H9 (cell line): Measurements from ENCODE around the gene FAM107A. TPM values are rescaled to one million over a fixed set of nuclear protein-coding genes. Genes with fewer than 3 reads are reported as not detected.

Experiments
- DNase-seq: peaks from one replicate; pipeline ENCODE4 v3.0.0-alpha.2; 2017
- H2AFZ ChIP-seq: one replicate; pipeline ENCODE4 v1.6.1; 2013; ENCODE audit warnings: mild to moderate bottlenecking, low read length, control low read depth, moderate library complexity
- H2AK5ac ChIP-seq: 2 replicates; pipeline ENCODE4 v1.6.1; 2013; ENCODE audit warnings: low read length, control low read depth, mixed read lengths; ENCODE audit not compliant: insufficient read length
- H2BK120ac ChIP-seq: one replicate; pipeline ENCODE4 v1.6.1; 2013; ENCODE audit warnings: low read depth, mild to moderate bottlenecking, low read length, control low read depth, inconsistent platforms; ENCODE audit not compliant: poor library complexity, severe bottlenecking
- H2BK12ac ChIP-seq: 2 replicates; pipeline ENCODE4 v1.6.1; 2013; ENCODE audit warnings: low read length, control low read depth, mixed read lengths, low read depth; ENCODE audit not compliant: insufficient read length
- H2BK15ac ChIP-seq: 2 replicates; pipeline ENCODE4 v1.6.1; 2013; ENCODE audit warnings: low read depth, low read length, control low read depth
- H2BK20ac ChIP-seq: one replicate; pipeline ENCODE4 v1.6.1; 2013; ENCODE audit warnings: low read depth, mild to moderate bottlenecking, low read length, control low read depth, inconsistent platforms; ENCODE audit not compliant: poor library complexity, severe bottlenecking
- H2BK5ac ChIP-seq: 2 replicates; pipeline ENCODE4 v1.6.1; 2013; ENCODE audit warnings: low read length, control low read depth, mixed read lengths; ENCODE audit not compliant: insufficient read length
- H3K14ac ChIP-seq: 2 replicates; pipeline ENCODE4 v1.6.1; 2013; ENCODE audit warnings: low read length, control low read depth; ENCODE audit not compliant: insufficient read depth
- H3K18ac ChIP-seq: 2 replicates; pipeline ENCODE4 v1.6.1; 2013; ENCODE audit warnings: low read depth, mild to moderate bottlenecking, mixed read lengths, low read length, control low read depth; ENCODE audit not compliant: insufficient read length
- H3K23ac ChIP-seq: 2 replicates; pipeline ENCODE4 v1.6.1; 2013; ENCODE audit warnings: low read length, control low read depth, mixed read lengths, low read depth; ENCODE audit not compliant: insufficient read length
- H3K23me2 ChIP-seq: 2 replicates; pipeline ENCODE4 v1.6.1; 2013; ENCODE audit warnings: low read depth, mild to moderate bottlenecking, mixed read lengths, low read length, control low read depth; ENCODE audit not compliant: insufficient read length, poor library complexity, severe bottlenecking
- H3K27ac ChIP-seq: 2 replicates; pipeline ENCODE4 v1.5.1; 2013; ENCODE audit warnings: low read length, control low read depth, mixed read lengths, low read depth; ENCODE audit not compliant: insufficient read length
- H3K27me3 ChIP-seq: 2 replicates; pipeline ENCODE4 v1.6.1; 2013; ENCODE audit warnings: low read length, control low read depth, inconsistent platforms; ENCODE audit not compliant: insufficient read depth
- H3K4ac ChIP-seq: 2 replicates; pipeline ENCODE4 v1.6.1; 2013; ENCODE audit warnings: low read depth, mild to moderate bottlenecking, control low read depth, inconsistent platforms, low read length, moderate library complexity
- H3K4me1 ChIP-seq: 2 replicates; pipeline ENCODE4 v1.6.1; 2013; ENCODE audit warnings: low read length, control low read depth, inconsistent platforms; ENCODE audit not compliant: insufficient read depth
- H3K4me2 ChIP-seq: 2 replicates; pipeline ENCODE4 v1.6.1; 2013; ENCODE audit warnings: low read length, control low read depth, mixed read lengths; ENCODE audit not compliant: insufficient read length, insufficient read depth
- H3K56ac ChIP-seq: 2 replicates; pipeline ENCODE4 v1.6.1; 2013; ENCODE audit warnings: low read depth, mild to moderate bottlenecking, mixed read lengths, low read length, control low read depth; ENCODE audit not compliant: insufficient read length
- H3K79me1 ChIP-seq: 2 replicates; pipeline ENCODE4 v1.6.1; 2013; ENCODE audit warnings: low read depth, mild to moderate bottlenecking, moderate library complexity, low read length, control low read depth, inconsistent platforms; ENCODE audit not compliant: insufficient read depth, poor library complexity, severe bottlenecking
- H3K79me2 ChIP-seq: 2 replicates; pipeline ENCODE4 v1.6.1; 2013; ENCODE audit warnings: low read length, control low read depth, inconsistent platforms; ENCODE audit not compliant: insufficient read depth
- H3K9ac ChIP-seq: 2 replicates; pipeline ENCODE4 v1.6.1; 2013; ENCODE audit warnings: low read length, control low read depth, mixed read lengths; ENCODE audit not compliant: insufficient read length; ENCODE audit errors: extremely low read depth
- H3K9me3 ChIP-seq: one replicate; pipeline ENCODE4 v1.6.1; 2013; ENCODE audit warnings: low read depth, low read length, inconsistent platforms; ENCODE audit not compliant: control insufficient read depth
- H3T11ph ChIP-seq: one replicate; pipeline ENCODE4 v1.6.1; 2013; ENCODE audit warnings: mild to moderate bottlenecking, low read length, control low read depth, inconsistent platforms
- H4K20me1 ChIP-seq: one replicate; pipeline ENCODE4 v1.6.1; 2013; ENCODE audit not compliant: control insufficient read depth, insufficient read length, insufficient read depth
- H4K5ac ChIP-seq: 2 replicates; pipeline ENCODE4 v1.6.1; 2013; ENCODE audit warnings: low read depth, mild to moderate bottlenecking, mixed read lengths, low read length, control low read depth; ENCODE audit not compliant: insufficient read length
- H4K8ac ChIP-seq: replicated peaks from 2 replicates; pipeline ENCODE4 v1.6.1; 2013; ENCODE audit warnings: low read length, control low read depth, mixed read lengths, low read depth; ENCODE audit not compliant: insufficient read length
- H4K91ac ChIP-seq: 2 replicates; pipeline ENCODE4 v1.6.1; 2013; ENCODE audit warnings: low read depth, mild to moderate bottlenecking, moderate library complexity, mixed read lengths, low read length, control low read depth; ENCODE audit not compliant: insufficient read length
- H3K27ac Mint-ChIP-seq, 3 experiments: 2 replicates in 2 of 3; 3 replicates in 1 of 3; pipeline ENCODE4 v1.8.0; 2020 to 2021; ENCODE audit warnings: mixed read lengths in 3 of 3, mild to moderate bottlenecking in 1 of 3, moderate library complexity in 1 of 3
- H3K27me3 Mint-ChIP-seq: 2 replicates; pipeline ENCODE4 v1.8.0; 2021; ENCODE audit warnings: low read depth, mild to moderate bottlenecking, moderate library complexity, mixed read lengths
- H3K36me3 Mint-ChIP-seq, 3 experiments: 2 replicates in 2 of 3; 3 replicates in 1 of 3; pipeline ENCODE4 v1.8.0; 2020 to 2021; ENCODE audit warnings: low read depth in 3 of 3, mixed read lengths in 3 of 3; ENCODE audit not compliant: insufficient read depth in 1 of 3
- H3K4me1 Mint-ChIP-seq, 2 experiments: 2 replicates each; pipeline ENCODE4 v1.8.0; 2020; ENCODE audit warnings: mixed read lengths in 2 of 2
- H3K4me3 Mint-ChIP-seq, 2 experiments: 2 replicates in 1 of 2; 3 replicates in 1 of 2; pipeline ENCODE4 v1.8.0; 2020 to 2021; ENCODE audit warnings: mild to moderate bottlenecking in 2 of 2, mixed read lengths in 2 of 2, moderate library complexity in 1 of 2
- H3K9me3 Mint-ChIP-seq, 2 experiments: 2 replicates in 1 of 2; 3 replicates in 1 of 2; pipeline ENCODE4 v1.8.0; 2020; ENCODE audit warnings: mild to moderate bottlenecking in 2 of 2, mixed read lengths in 2 of 2, moderate library complexity in 1 of 2
- CTCF ChIP-seq: fragments of 200-600 bp; sonication (generic); conservative IDR thresholded peaks from 3 replicates; pipeline ENCODE4 v1.8.0; 2021; ENCODE audit warnings: antibody characterized with exemption, mild to moderate bottlenecking
- total RNA-seq: library from RNA; stranded (reverse); gene quantifications from 2 replicates; pipeline ENCODE4 v1.2.1, GENCODE V29; 2021

The FAM107A gene
- total RNA-seq, 1 experiment from 2014 or later = 0.11 TPM

- Histone ChIP-seq H3K18ac (no peak overlapping the region), H2BK120ac (no peak overlapping the region), H2BK12ac (no peak overlapping the region), H3K27ac (no peak overlapping the region), H3K79me2 (no peaks in the 10 kb centered on the region), H3K9ac (no peak overlapping the region), H3K79me1 (no peaks in the 10 kb centered on the region), H2BK15ac (no peak overlapping the region), H3K14ac (no peak overlapping the region), H4K5ac (no peak overlapping the region), H2AFZ (no peak overlapping the region), H3K4me1 (no peaks in the 10 kb centered on the region), H3K9me3 (no peaks in the 10 kb centered on the region), H2AK5ac (no peak overlapping the region), H4K8ac (no peak overlapping the region), H3K23ac (no peak overlapping the region), H2BK20ac (no peak overlapping the region), H3K23me2 (no peaks in the 10 kb centered on the region), H3K4ac (no peak overlapping the region), H4K91ac (no peak overlapping the region), H4K20me1 (no peaks in the 10 kb centered on the region), H3T11ph (no peak overlapping the region), H2BK5ac (no peak overlapping the region), H3K56ac (no peak overlapping the region), H3K4me2 (no peak overlapping the region), H3K27me3 (no peaks in the 10 kb centered on the region)
- no peak for TF ChIP-seq CTCF
- no peaks in the 10 kb centered on the region for H3K9me3 Mint-ChIP-seq
- H3K36me3 Mint-ChIP-seq = no peaks in the 10 kb centered on the region
- DNase-seq = no peak
- H3K27me3 Mint-ChIP-seq = peaks cover 29% of the 10 kb centered on the region
- no peak overlapping the region for H3K27ac Mint-ChIP-seq
- H3K4me3 Mint-ChIP-seq = no peak overlapping the region
- peaks cover 3 to 10% of the 10 kb centered on the region in 2 experiments; a peak in 2 of 4 replicates for H3K4me1 Mint-ChIP-seq
Measured at GRCh38 chr3:58603606-58604005, 26.4 kb upstream of the FAM107A start.
